IMR-90 (cell line): Measurements from ENCODE around the gene RPS6KL1. TPM values are rescaled to one million over a fixed set of nuclear protein-coding genes. Genes with fewer than 3 reads are reported as not detected.

Experiments used
- ATAC-seq: fragments of 200-7000 bp; cut with Tn5 transposase; 2 replicates; pipeline ENCODE4 v1.9.1; 2020; ENCODE audit warnings: low read depth, mild to moderate bottlenecking, moderate library complexity
- BruUV-seq: library from RNA; stranded (reverse); fragments of 400-500 nt; replicated peaks from 2 replicates; lab custom pipeline; 2021; lab: Mats Ljungman, UMichigan
- CTCF ChIA-PET: fragments of 300-600 bp; formaldehyde crosslinking; extraction: SDS; loops from one replicate; lab custom pipeline; 2021; ENCODE audit warnings: antibody characterized with exemption; lab: Yijun Ruan, JAX
- POLR2A ChIA-PET: fragments of 300-600 bp; sonication (Branson Sonifier 250); formaldehyde crosslinking; loops from one replicate; lab custom pipeline; 2022; ENCODE audit warnings: antibody characterized with exemption; ENCODE audit not compliant: unreplicated experiment; lab: Charles Lee
- DNase-seq: peaks from one replicate; pipeline ENCODE4 v3.0.0; 2013
- H2AFZ ChIP-seq: replicated peaks from 2 replicates; pipeline ENCODE3; 2013; ENCODE audit warnings: low read length, mild to moderate bottlenecking; ENCODE audit not compliant: poor library complexity
- H2AK5ac ChIP-seq: 2 replicates; pipeline ENCODE4 v1.6.1; 2013; ENCODE audit warnings: low read depth, low read length, inconsistent platforms
- H2AK9ac ChIP-seq: replicated peaks from 2 replicates; pipeline ENCODE3; 2013; ENCODE audit warnings: mild to moderate bottlenecking, low read depth, low read length, moderate library complexity; ENCODE audit not compliant: poor library complexity
- H2BK120ac ChIP-seq: 2 replicates; pipeline ENCODE4 v1.6.1; 2013; ENCODE audit warnings: low read depth, low read length, inconsistent platforms
- H2BK15ac ChIP-seq: 3 replicates; pipeline ENCODE4 v1.6.1; 2013; ENCODE audit warnings: low read depth, low read length, inconsistent platforms
- H2BK20ac ChIP-seq: 2 replicates; pipeline ENCODE4 v1.6.1; 2013; ENCODE audit warnings: low read depth, mild to moderate bottlenecking, inconsistent platforms, low read length, moderate library complexity
- H2BK5ac ChIP-seq: 2 replicates; pipeline ENCODE4 v1.6.1; 2013; ENCODE audit warnings: mild to moderate bottlenecking, low read depth, low read length, inconsistent platforms; ENCODE audit not compliant: poor library complexity, severe bottlenecking
- H3K14ac ChIP-seq: replicated peaks from 2 replicates; pipeline ENCODE4 v1.6.1; 2013; ENCODE audit warnings: low read depth, low read length, inconsistent platforms
- H3K18ac ChIP-seq: 2 replicates; pipeline ENCODE4 v1.6.1; 2013; ENCODE audit warnings: low read depth, low read length, control low read depth
- H3K23ac ChIP-seq: 2 replicates; pipeline ENCODE4 v1.6.1; 2013; ENCODE audit warnings: low read depth, low read length, inconsistent platforms
- H3K27ac ChIP-seq: 2 replicates; pipeline ENCODE4 v1.5.1; 2013; ENCODE audit warnings: mild to moderate bottlenecking, control low read depth, low read length; ENCODE audit not compliant: insufficient read depth
- H3K27me3 ChIP-seq: 2 replicates; pipeline ENCODE4 v1.6.1; 2013; ENCODE audit warnings: low read length; ENCODE audit not compliant: control insufficient read depth, insufficient read depth
- H3K36me3 ChIP-seq: 2 replicates; pipeline ENCODE4 v1.6.1; 2013; ENCODE audit warnings: low read length, mixed read lengths; ENCODE audit not compliant: control insufficient read depth, insufficient read depth
- H3K4ac ChIP-seq: 2 replicates; pipeline ENCODE4 v1.6.1; 2013; ENCODE audit warnings: low read depth, low read length, inconsistent platforms
- H3K4me1 ChIP-seq: 2 replicates; pipeline ENCODE4 v1.6.1; 2013; ENCODE audit warnings: low read length, mixed read lengths; ENCODE audit not compliant: control insufficient read depth, insufficient read depth
- H3K4me2 ChIP-seq: 2 replicates; pipeline ENCODE4 v1.6.1; 2013; ENCODE audit warnings: low read depth, mild to moderate bottlenecking, control low read depth, low read length, moderate library complexity
- H3K4me3 ChIP-seq: 2 replicates; pipeline ENCODE4 v1.5.1; 2013; ENCODE audit warnings: low read depth, mild to moderate bottlenecking, control low read depth, low read length, moderate library complexity; ENCODE audit not compliant: insufficient read depth
- H3K56ac ChIP-seq: 2 replicates; pipeline ENCODE4 v1.6.1; 2013; ENCODE audit warnings: low read length, inconsistent platforms; ENCODE audit not compliant: insufficient read depth; ENCODE audit errors: extremely low read depth
- H3K79me1 ChIP-seq, 2 experiments: 2 replicates each; pipeline ENCODE4 v1.6.1; 2013; ENCODE audit warnings: low read length in 2 of 2, inconsistent platforms in 1 of 2, low read depth in 1 of 2
- H3K9ac ChIP-seq: 2 replicates; pipeline ENCODE4 v1.6.1; 2013; ENCODE audit warnings: low read depth, low read length, control low read depth
- H3K9me1 ChIP-seq: 2 replicates; pipeline ENCODE4 v1.6.1; 2013; ENCODE audit warnings: low read length, inconsistent platforms; ENCODE audit not compliant: insufficient read depth
- H3K9me3 ChIP-seq: 2 replicates; pipeline ENCODE4 v1.6.1; 2013; ENCODE audit warnings: low read length; ENCODE audit not compliant: control insufficient read depth, insufficient read depth
- H4K20me1 ChIP-seq: 2 replicates; pipeline ENCODE4 v1.6.1; 2013; ENCODE audit warnings: low read length, inconsistent platforms; ENCODE audit not compliant: insufficient read depth
- H4K5ac ChIP-seq: 2 replicates; pipeline ENCODE4 v1.6.1; 2013; ENCODE audit warnings: mild to moderate bottlenecking, low read depth, low read length, control low read depth
- H4K8ac ChIP-seq, 2 experiments: 2 replicates each; pipeline ENCODE4 v1.6.1; 2013; ENCODE audit warnings: low read depth in 2 of 2, low read length in 2 of 2, control low read depth in 1 of 2, inconsistent platforms in 1 of 2
- H4K91ac ChIP-seq: 2 replicates; pipeline ENCODE4 v1.6.1; 2013; ENCODE audit warnings: low read depth, low read length, inconsistent platforms; ENCODE audit not compliant: insufficient read depth
- CEBPB ChIP-seq: IDR thresholded peaks from 2 replicates; pipeline ENCODE4 v1.6.1; 2012; ENCODE audit warnings: low read depth, low read length, improper control_type of control experiment
- CHD1 ChIP-seq: IDR thresholded peaks from 2 replicates; pipeline ENCODE4 v1.6.1; 2012; ENCODE audit warnings: low read depth, low read length, improper control_type of control experiment
- CTCF ChIP-seq: conservative IDR thresholded peaks from 2 replicates; pipeline ENCODE4 v1.5.1; 2012; ENCODE audit warnings: mild to moderate bottlenecking, low read depth, low read length, improper control_type of control experiment
- MXI1 ChIP-seq: IDR thresholded peaks from 2 replicates; pipeline ENCODE4 v1.6.1; 2012; ENCODE audit warnings: low read depth, mild to moderate bottlenecking, low read length, moderate library complexity, borderline replicate concordance
- RCOR1 ChIP-seq: IDR thresholded peaks from 2 replicates; pipeline ENCODE4 v1.6.1; 2012; ENCODE audit warnings: mild to moderate bottlenecking, low read length, improper control_type of control experiment; ENCODE audit not compliant: insufficient replicate concordance
- SMC3 ChIP-seq: fragments of 150-350 bp; IDR thresholded peaks from 2 replicates; pipeline ENCODE4 v1.6.1; 2016; ENCODE audit warnings: low read depth, mild to moderate bottlenecking, antibody characterized with exemption, low read length, moderate library complexity
- WGBS, 2 experiments: methylation state at CpG; one replicate each; pipeline versions ENCODE4 v1.1.5 to v1.1.7; 2013; ENCODE audit warnings: missing lambda C conversion rate in 2 of 2; ENCODE audit not compliant: insufficient read length in 1 of 2; ENCODE audit errors: extremely low coverage in 2 of 2; 5-methylcytosine and 5-hydroxymethylcytosine counted together
- dilution Hi-C: fragments of 300-500 bp; cut with HindIII; formaldehyde crosslinking; loops from one replicate; pipeline ENCODE4 v1.14.3; 2018; ENCODE audit warnings: low sequenced_read_pairs; ENCODE audit not compliant: unreplicated experiment
- in situ Hi-C: fragments of 300-500 bp; cut with MboI; formaldehyde crosslinking; loops from 3 replicates; pipeline ENCODE4 v1.14.3; 2019; ENCODE audit warnings: low sequenced_read_pairs, inconsistent platforms, mixed read lengths
- intact Hi-C: fragments of 100-400 bp; cut with micrococcal nuclease; formaldehyde crosslinking; loops from 2 replicates; pipeline ENCODE4 v1.10.0; 2022
- polyA plus RNA-seq, 3 experiments: library from polyadenylated mRNA; depleted of rRNA; stranded (reverse); fragments of >200 nt; gene quantifications; 2 replicates each; pipeline ENCODE4 v1.2.3, GENCODE V29; 2012; ENCODE audit warnings: low replicate concordance in 1 of 3
- total RNA-seq: library from RNA; depleted of rRNA; stranded (reverse); fragments of >200 nt; gene quantifications from 2 replicates; pipeline ENCODE4 v1.2.3, GENCODE V29; 2012
- TF ChIP-seq, protein P1 (sequence below): fragments of 150-350 bp; IDR thresholded peaks from 2 replicates; pipeline ENCODE4 v1.6.1; 2017; ENCODE audit warnings: mild to moderate bottlenecking, antibody characterized with exemption, low read length, low read depth

The RPS6KL1 gene
- total and polyA plus RNA-seq, 2 of the 4 experiments (the other 2 are of a cell fraction) = 0.72 to 1.7 TPM

DNA sequence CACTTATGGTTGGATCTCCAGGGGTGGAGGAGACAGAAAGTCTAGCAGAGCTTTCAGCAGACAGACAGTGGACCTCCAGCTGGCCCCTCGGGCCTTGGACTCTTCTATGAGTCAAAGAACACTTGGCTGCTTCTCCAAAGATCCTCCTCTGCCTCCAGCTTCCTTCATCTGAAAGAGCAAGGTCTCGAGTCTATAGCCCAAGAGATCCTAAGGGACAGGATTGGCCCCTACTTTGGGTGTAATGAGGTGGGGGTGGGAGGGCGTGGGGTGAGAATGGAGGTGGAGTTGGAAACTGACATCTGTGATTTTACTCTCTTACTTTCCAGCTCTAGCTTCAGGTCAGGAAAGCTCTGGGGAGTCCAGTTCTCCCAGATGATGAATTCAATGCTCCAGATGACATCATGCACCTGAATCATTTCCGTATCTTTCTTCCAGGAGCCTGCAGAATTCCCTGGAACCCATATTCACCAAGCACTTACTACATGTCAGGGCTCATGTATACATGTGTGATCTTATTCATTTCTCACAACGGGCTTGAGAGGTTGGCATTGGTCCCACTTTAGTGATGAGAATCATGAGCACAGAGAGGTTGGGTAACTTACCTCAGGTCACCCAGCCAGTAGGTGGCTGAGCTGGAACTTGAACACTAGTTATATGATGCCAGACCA, 42.6 kb upstream of the RPS6KL1 start:
- no peak overlapping the region for H4K91ac ChIP-seq
- dilution Hi-C loops = no loop called here
- H2BK15ac ChIP-seq = no peak overlapping the region
- H3K14ac ChIP-seq = no peak overlapping the region
- peak overlapping the region; percentile 70 for H2AFZ ChIP-seq
- POLR2A ChIA-PET = interaction anchor here (0.5 kb wide), 1 partner anchor 13 kb away, joined by 3 read pairs; no protein-coding TSS in a partner anchor
- H3K9me3 ChIP-seq = no peaks in the 10 kb centered on the region
- H3K4me2 ChIP-seq = no peak overlapping the region
- CTCF ChIA-PET = interaction anchor here (0.6 kb wide), 1 partner anchor 80 kb away, joined by 3 read pairs; no protein-coding TSS in a partner anchor
- no peak overlapping the region for H4K5ac ChIP-seq
- intact Hi-C loops = no loop called here
- no peak overlapping the region for H3K4ac ChIP-seq
- no peak overlapping the region for H2AK5ac ChIP-seq
- H3K18ac ChIP-seq = no peak overlapping the region
- H3K23ac ChIP-seq = no peak overlapping the region
- H3K9me1 ChIP-seq = peaks cover 3% of the 10 kb centered on the region; the same call in 1 of the 2 replicates
- H2AK9ac ChIP-seq = no peak overlapping the region
- peaks cover 31% of the 10 kb centered on the region for H3K27me3 ChIP-seq
- H3K27ac ChIP-seq = no peak overlapping the region
- no peaks in the 10 kb centered on the region for H3K36me3 ChIP-seq
- no peaks in the 10 kb centered on the region for H4K20me1 ChIP-seq
- ATAC-seq (no peak), DNase-seq (peak; percentile 39)
- in situ Hi-C loops = no loop called here
- no peak overlapping the region for H3K4me3 ChIP-seq
- BruUV-seq = no TSS peak
- no peak overlapping the region for H2BK20ac ChIP-seq
- H3K56ac ChIP-seq = no peak overlapping the region
- H3K79me1 ChIP-seq = no peaks in the 10 kb centered on the region
- TF ChIP-seq CEBPB = no peak
- no peak for TF ChIP-seq SMC3
- TF ChIP-seq RCOR1 = no peak
- TF ChIP-seq CTCF = no peak
- TF ChIP-seq, protein P1, sequence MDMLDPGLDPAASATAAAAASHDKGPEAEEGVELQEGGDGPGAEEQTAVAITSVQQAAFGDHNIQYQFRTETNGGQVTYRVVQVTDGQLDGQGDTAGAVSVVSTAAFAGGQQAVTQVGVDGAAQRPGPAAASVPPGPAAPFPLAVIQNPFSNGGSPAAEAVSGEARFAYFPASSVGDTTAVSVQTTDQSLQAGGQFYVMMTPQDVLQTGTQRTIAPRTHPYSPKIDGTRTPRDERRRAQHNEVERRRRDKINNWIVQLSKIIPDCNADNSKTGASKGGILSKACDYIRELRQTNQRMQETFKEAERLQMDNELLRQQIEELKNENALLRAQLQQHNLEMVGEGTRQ = no peak
- no peak for TF ChIP-seq CHD1
- no peak for TF ChIP-seq MXI1
- no peaks in the 10 kb centered on the region for H3K4me1 ChIP-seq
- no peak overlapping the region for H3K9ac ChIP-seq
- no peak overlapping the region for H2BK5ac ChIP-seq
- no peak overlapping the region for H2BK120ac ChIP-seq
- H4K8ac ChIP-seq = peak overlapping the region in 1 of 2 experiments; percentile 43; a peak in 1 of 4 replicates
- WGBS, 2 experiments = no CpG with 5 or more reads among the region's 5 CpGs
